ENCODE measurements around the gene ZNF331.

ZNF331 gene

GRCh38 chr19:53571339-53571738 lies 33.4 kb downstream of the ZNF331 start:
- DNase-seq (ENCODE audit: low spot score), result no peak

- no peak for DNase-seq (ENCODE audit: low spot score)
Observed at GRCh38 chr19:53576941-53577653, 39.2 kb downstream of the ZNF331 start.

- DNase-seq (ENCODE audit: low spot score), result no peak
Observed at GRCh38 chr19:53577968-53578367, 40.0 kb downstream of the ZNF331 start.

- DNase-seq (ENCODE audit: low spot score), result no peak
Observed at GRCh38 chr19:53579518-53579917, 41.6 kb downstream of the ZNF331 start.

- no peak for DNase-seq (ENCODE audit: low spot score)
Observed at GRCh38 chr19:53580871-53581835, 43.2 kb downstream of the ZNF331 start.

- DNase-seq (ENCODE audit: low spot score), result no peak
Observed at GRCh38 chr19:53581871-53582279, 43.9 kb downstream of the ZNF331 start.

- DNase-seq (ENCODE audit: low spot score), result no peak
Observed at GRCh38 chr19:53583181-53583580, 45.2 kb downstream of the ZNF331 start.

GRCh38 chr19:53586277-53586691 lies 48.3 kb downstream of the ZNF331 start:
- DNase-seq (ENCODE audit: low spot score), result no peak

- DNase-seq (ENCODE audit: low spot score), result no peak
Observed at GRCh38 chr19:53594811-53595509, 57.0 kb downstream of the ZNF331 start.

GRCh38 chr19:53595510-53595867 lies 57.5 kb downstream of the ZNF331 start:
- no peak for DNase-seq (ENCODE audit: low spot score)

GRCh38 chr19:53596056-53596455 lies 58.1 kb downstream of the ZNF331 start:
- DNase-seq (ENCODE audit: low spot score), result no peak

GRCh38 chr19:53597023-53597422 lies 59.1 kb downstream of the ZNF331 start:
- no peak for DNase-seq (ENCODE audit: low spot score)

GRCh38 chr19:53598361-53598760 lies 60.4 kb downstream of the ZNF331 start:
- no peak for DNase-seq (ENCODE audit: low spot score)

GRCh38 chr19:53600217-53600616 lies 62.3 kb downstream of the ZNF331 start:
- no peak for DNase-seq (ENCODE audit: low spot score)

- no peak for DNase-seq (ENCODE audit: low spot score)
Observed at GRCh38 chr19:53606031-53606430, 68.1 kb downstream of the ZNF331 start.

- no peak for DNase-seq (ENCODE audit: low spot score)
Observed at GRCh38 chr19:53608381-53608780, 70.4 kb downstream of the ZNF331 start.

- no peak for DNase-seq (ENCODE audit: low spot score)
Observed at GRCh38 chr19:53612762-53613526, 75.0 kb downstream of the ZNF331 start.

GRCh38 chr19:53621885-53622740 lies 84.2 kb downstream of the ZNF331 start:
- no peak for DNase-seq (ENCODE audit: low spot score)

- no peak for DNase-seq (ENCODE audit: low spot score)
Observed at GRCh38 chr19:53624771-53625545, 87.0 kb downstream of the ZNF331 start.

GRCh38 chr19:53626486-53626885 lies 88.5 kb downstream of the ZNF331 start:
- no peak for DNase-seq (ENCODE audit: low spot score)

All from hematopoietic multipotent progenitor cell treated with erythropoietin and hydrocortisone succinate and interleukin-3 and kit ligand, for 15 days (in vitro differentiated cells).